Naive thymus-derived CD8-positive, alpha-beta T cell (primary cell): ENCODE measurements around the gene MDGA2. TPM values are rescaled to one million over a fixed set of nuclear protein-coding genes. Genes with fewer than 3 reads are reported as not detected.

Experiments
- ATAC-seq, 2 donors: fragments of 150-1000 bp; cut with Tn5 transposase in 1 of 2; sonication (Bioruptor Pico), chemical (Tn5 transposase) in 1 of 2; 1 replicate in 1 of 2; 2 replicates in 1 of 2; pipeline ENCODE4 v1.10.0; 2021; ENCODE audit warnings: mild to moderate bottlenecking in 2 of 2, moderate library complexity in 2 of 2
- POLR2A ChIA-PET: fragments of 350-600 bp; sonication (Branson Sonifier 250); formaldehyde crosslinking; loops from one replicate; lab custom pipeline; 2021; ENCODE audit warnings: antibody characterized with exemption; lab: Charles Lee
- DNase-seq, 10 donors: peaks; one replicate each; pipeline versions ENCODE4 v3.0.0 to v3.0.0-alpha.2; 2020 to 2022
- H3K27ac Mint-ChIP-seq, 10 donors: one replicate each; pipeline ENCODE4 v1.8.0; 2020 to 2022; ENCODE audit warnings: mild to moderate bottlenecking in 10 of 10, mixed read lengths in 10 of 10, moderate library complexity in 4 of 10, inconsistent platforms in 1 of 10
- H3K27me3 Mint-ChIP-seq, 5 donors: one replicate each; pipeline ENCODE4 v1.8.0; 2021 to 2022; ENCODE audit warnings: mixed read lengths in 5 of 5
- H3K36me3 Mint-ChIP-seq, 3 donors: one replicate each; pipeline ENCODE4 v1.8.0; 2020 to 2022; ENCODE audit warnings: mixed read lengths in 3 of 3, mild to moderate bottlenecking in 2 of 3, inconsistent platforms in 1 of 3
- H3K4me1 Mint-ChIP-seq, 4 donors: one replicate each; pipeline ENCODE4 v1.8.0; 2021 to 2022; ENCODE audit warnings: mixed read lengths in 4 of 4
- H3K4me3 Mint-ChIP-seq, 10 donors: one replicate each; pipeline ENCODE4 v1.8.0; 2020 to 2022; ENCODE audit warnings: mild to moderate bottlenecking in 10 of 10, mixed read lengths in 10 of 10, moderate library complexity in 6 of 10, inconsistent platforms in 1 of 10
- H3K9me3 Mint-ChIP-seq, 9 donors: one replicate each; pipeline ENCODE4 v1.8.0; 2020 to 2022; ENCODE audit warnings: mixed read lengths in 9 of 9, mild to moderate bottlenecking in 3 of 9, inconsistent platforms in 1 of 9, moderate library complexity in 1 of 9
- polyA plus RNA-seq, 3 donors: library from polyadenylated mRNA; unstranded; fragments of 300-500 nt; fragmentation: Illumina TruSeq; gene quantifications; one replicate each; pipeline ENCODE4 v1.2.3, GENCODE V29; 2021
- total RNA-seq, 8 experiments: library from RNA in 2 of 8; stranded (reverse) in 2 of 8; gene quantifications; one replicate each; pipeline ENCODE4 v1.2.3 and lab custom pipeline; 2021 to 2026

MDGA2 gene
- total and polyA plus RNA-seq, 5 experiments from 2014 or later, result not detected

DNA sequence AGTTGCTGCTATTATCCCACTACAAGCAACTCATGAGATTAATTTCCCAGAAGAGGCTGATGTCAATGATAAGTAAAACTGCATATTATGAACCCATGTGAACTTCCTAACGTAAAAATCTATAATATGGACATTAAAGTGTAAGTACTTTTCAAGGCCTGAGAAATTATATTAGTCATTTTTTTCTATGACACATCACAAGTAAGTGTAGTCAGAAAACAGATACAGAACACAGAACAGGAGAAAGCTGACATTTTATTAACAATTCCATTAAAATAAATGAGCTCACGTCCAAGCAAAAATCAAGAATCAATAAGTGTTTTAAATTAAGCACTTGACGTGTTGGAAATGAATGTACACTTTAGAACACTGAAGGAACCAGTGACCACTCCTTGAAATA, 155.0 kb downstream of the MDGA2 start:
- H3K27ac Mint-ChIP-seq, result no peak overlapping the region
- ATAC-seq, result no peak
- H3K4me3 Mint-ChIP-seq, result no peak overlapping the region

DNA sequence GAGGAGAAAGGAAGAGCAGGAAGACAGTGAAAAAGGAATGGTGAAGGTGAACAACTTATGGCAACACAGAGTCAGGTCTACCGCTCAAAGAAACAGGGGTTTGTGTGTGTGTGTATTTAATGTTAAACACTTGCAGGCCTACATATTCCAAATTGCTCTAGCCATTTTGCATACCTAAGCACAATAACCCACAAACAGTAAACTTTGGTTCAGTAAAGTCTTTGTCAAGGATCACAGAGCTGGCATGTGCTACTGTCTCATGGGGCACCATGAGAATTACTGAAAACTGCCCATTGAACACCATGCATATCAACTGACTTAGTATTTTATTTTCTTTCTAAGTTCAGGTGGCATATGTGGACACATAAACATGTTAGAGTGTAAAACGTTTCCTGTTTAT, 163.6 kb downstream of the MDGA2 start:
- no peaks in the 10 kb centered on the region for H3K36me3 Mint-ChIP-seq

More for the DNA sequence above, 155.0 kb downstream of the MDGA2 start:
- no peaks in the 10 kb centered on the region for H3K4me1 Mint-ChIP-seq
- H3K36me3 Mint-ChIP-seq, result no peaks in the 10 kb centered on the region
- peaks cover 0 to 6% (median 1%) of the 10 kb centered on the region in 9 donors for H3K9me3 Mint-ChIP-seq
- POLR2A ChIA-PET, result no interaction called here
- H3K27me3 Mint-ChIP-seq, result no peaks in the 10 kb centered on the region
- DNase-seq, result no peak

DNA sequence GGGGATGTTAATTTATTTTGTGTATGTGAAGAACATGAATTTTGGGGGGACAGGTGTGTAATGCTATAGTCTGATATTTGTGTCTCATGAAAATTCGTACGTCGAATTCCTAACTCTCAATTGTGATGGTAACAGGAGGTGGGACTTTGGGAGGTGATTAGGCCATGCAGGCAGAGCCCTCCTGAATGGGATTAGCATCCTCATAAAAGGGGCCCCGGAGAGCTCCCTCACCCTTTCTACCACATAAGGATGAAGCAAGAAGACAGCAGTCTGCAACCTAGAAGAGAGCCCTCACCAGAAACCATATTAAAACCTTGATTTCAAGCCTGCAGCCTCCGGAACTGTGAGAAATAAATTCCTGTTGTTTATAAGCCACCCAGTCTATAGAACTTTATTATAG, 165.4 kb downstream of the MDGA2 start:
- H3K27me3 Mint-ChIP-seq, result no peaks in the 10 kb centered on the region
- no peak overlapping the region for H3K27ac Mint-ChIP-seq
- H3K9me3 Mint-ChIP-seq, result peaks cover 3 to 34% (median 9%) of the 10 kb centered on the region in 9 donors
- no peaks in the 10 kb centered on the region for H3K4me1 Mint-ChIP-seq
- no peak overlapping the region for H3K4me3 Mint-ChIP-seq
- ATAC-seq, result no peak
- H3K36me3 Mint-ChIP-seq, result no peaks in the 10 kb centered on the region
- POLR2A ChIA-PET, result no interaction called here
- DNase-seq, result no peak

More for the DNA sequence above, 163.6 kb downstream of the MDGA2 start:
- peaks cover 3 to 34% (median 9%) of the 10 kb centered on the region in 9 donors for H3K9me3 Mint-ChIP-seq
- ATAC-seq, result no peak
- no peak overlapping the region for H3K4me3 Mint-ChIP-seq
- no peak for DNase-seq
- H3K27me3 Mint-ChIP-seq, result no peaks in the 10 kb centered on the region
- no peak overlapping the region for H3K27ac Mint-ChIP-seq
- POLR2A ChIA-PET, result no interaction called here
- H3K4me1 Mint-ChIP-seq, result no peaks in the 10 kb centered on the region

DNA sequence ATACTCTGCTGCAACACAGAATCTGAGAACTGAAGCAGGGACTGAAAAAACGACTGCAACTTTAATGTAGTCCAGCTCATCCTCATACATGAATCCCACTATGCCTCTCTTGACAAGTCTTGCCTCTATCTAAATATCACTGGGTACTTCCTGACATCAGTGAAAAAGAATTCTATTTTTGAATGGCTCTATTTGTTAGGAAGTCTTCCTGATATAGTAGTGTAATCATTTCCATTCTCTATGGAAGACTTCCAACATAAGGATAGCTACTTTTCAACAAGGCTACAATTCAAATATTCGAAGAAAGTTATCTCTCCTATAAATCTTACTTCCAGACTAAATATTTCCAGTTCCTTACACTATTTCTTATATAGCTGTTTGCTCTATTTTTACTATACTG, 167.5 kb downstream of the MDGA2 start:
- ATAC-seq, result no peak
- POLR2A ChIA-PET, result no interaction called here
- Mint-ChIP-seq H3K27ac (no peak overlapping the region), H3K4me1 (no peaks in the 10 kb centered on the region), H3K9me3 (peaks cover 3 to 49% (median 8%) of the 10 kb centered on the region in 9 donors), H3K27me3 (no peaks in the 10 kb centered on the region), H3K36me3 (no peaks in the 10 kb centered on the region), H3K4me3 (no peak overlapping the region)
- DNase-seq, result no peak

DNA sequence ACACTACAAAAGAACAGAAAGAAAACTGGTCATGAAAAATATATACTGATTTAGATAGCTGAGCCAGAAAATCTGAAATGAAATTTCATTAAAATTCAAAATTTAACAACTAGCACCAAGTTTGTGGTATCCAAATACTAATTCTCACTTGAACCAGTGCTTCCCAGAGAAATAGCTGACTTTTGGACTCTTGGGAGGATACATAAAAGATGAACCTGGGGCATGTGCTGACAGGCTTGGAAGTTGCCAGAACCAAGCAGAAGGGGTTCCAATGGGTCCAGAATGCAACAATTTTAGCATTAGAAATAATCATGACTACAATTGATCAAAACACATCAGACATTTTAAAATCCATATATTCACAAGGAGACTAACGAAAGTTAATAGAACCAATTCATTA, 175.0 kb downstream of the MDGA2 start:
- Mint-ChIP-seq H3K27ac (no peak overlapping the region), H3K9me3 (peaks cover 0 to 24% (median 2%) of the 10 kb centered on the region in 9 donors), H3K4me3 (no peak overlapping the region), H3K27me3 (no peaks in the 10 kb centered on the region), H3K36me3 (no peaks in the 10 kb centered on the region), H3K4me1 (no peaks in the 10 kb centered on the region)
- DNase-seq (no peak), ATAC-seq (no peak)
- POLR2A ChIA-PET, result no interaction called here

DNA sequence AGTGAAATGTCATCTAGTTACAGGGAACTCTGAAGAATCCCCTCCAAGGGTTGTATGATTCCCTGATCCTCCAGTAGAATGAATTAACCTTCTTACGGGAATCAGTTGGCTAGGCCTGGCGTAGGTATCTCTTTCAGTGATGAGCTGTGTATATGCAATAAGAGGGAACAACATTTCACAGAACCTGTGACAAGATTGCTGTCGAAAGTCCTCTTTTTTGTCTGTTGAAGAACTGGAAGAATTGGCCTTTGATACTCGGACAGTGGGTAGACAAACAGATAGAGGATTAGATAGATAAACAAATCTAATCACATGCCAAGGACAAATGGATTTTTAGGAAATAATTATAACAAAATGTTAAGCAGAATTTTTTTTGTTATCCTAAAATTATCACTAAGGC, 184.6 kb downstream of the MDGA2 start:
- POLR2A ChIA-PET, result no interaction called here
- H3K9me3 Mint-ChIP-seq, result peaks cover 0 to 16% (median 4%) of the 10 kb centered on the region in 9 donors
- no peak overlapping the region for H3K4me3 Mint-ChIP-seq
- DNase-seq, result no peak
- no peaks in the 10 kb centered on the region for H3K27me3 Mint-ChIP-seq
- H3K4me1 Mint-ChIP-seq, result no peaks in the 10 kb centered on the region
- H3K27ac Mint-ChIP-seq, result no peak overlapping the region
- no peaks in the 10 kb centered on the region for H3K36me3 Mint-ChIP-seq
- no peak for ATAC-seq

DNA sequence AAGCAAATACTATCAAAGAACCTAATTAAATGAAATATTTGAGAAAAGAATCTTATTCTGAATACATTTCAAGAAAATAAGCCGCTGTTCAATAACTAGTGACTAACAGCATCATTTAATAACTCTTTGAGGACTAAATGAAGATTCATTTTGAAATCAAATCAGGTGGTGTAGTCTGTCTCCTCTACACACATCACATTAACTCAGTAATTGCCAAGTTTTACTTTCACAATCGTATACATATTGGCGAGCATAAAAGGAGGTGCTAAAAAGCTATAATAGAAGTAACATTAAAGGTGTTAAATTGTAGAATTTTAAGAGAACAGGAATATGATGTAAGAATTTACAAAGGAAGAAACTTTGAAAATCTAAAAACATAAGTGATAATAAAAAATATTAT, 185.1 kb downstream of the MDGA2 start:
- POLR2A ChIA-PET, result no interaction called here
- Mint-ChIP-seq H3K4me1 (no peaks in the 10 kb centered on the region), H3K9me3 (peaks cover 0 to 13% (median 3%) of the 10 kb centered on the region in 9 donors), H3K4me3 (no peak overlapping the region), H3K27me3 (no peaks in the 10 kb centered on the region), H3K36me3 (no peaks in the 10 kb centered on the region), H3K27ac (no peak overlapping the region)
- ATAC-seq (no peak), DNase-seq (no peak)

DNA sequence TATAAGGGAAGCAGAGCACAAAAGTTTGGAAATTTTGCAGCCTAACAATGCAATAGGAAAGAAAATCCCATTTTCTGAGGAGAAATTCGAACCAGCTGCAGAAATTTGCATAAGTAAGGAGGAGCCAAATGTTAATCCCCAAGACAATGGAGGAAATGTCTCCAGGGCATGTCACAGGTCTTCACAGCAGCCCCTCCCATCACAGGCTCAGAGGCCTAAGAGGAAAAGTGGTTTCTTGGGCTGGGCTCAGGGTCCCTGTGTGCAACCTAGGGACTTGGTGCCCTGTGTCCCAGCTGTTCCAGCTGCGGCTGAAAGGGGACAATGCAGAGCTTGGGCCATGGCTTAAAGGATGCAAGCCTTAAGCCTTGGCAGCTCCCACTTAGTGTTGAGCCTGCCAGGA, 190.0 kb downstream of the MDGA2 start:
- Mint-ChIP-seq H3K27ac (no peak overlapping the region), H3K27me3 (no peaks in the 10 kb centered on the region), H3K4me1 (no peaks in the 10 kb centered on the region), H3K36me3 (no peaks in the 10 kb centered on the region), H3K9me3 (peaks cover 0 to 25% (median 6%) of the 10 kb centered on the region in 9 donors), H3K4me3 (no peak overlapping the region)
- ATAC-seq (no peak), DNase-seq (no peak)
- POLR2A ChIA-PET, result no interaction called here

DNA sequence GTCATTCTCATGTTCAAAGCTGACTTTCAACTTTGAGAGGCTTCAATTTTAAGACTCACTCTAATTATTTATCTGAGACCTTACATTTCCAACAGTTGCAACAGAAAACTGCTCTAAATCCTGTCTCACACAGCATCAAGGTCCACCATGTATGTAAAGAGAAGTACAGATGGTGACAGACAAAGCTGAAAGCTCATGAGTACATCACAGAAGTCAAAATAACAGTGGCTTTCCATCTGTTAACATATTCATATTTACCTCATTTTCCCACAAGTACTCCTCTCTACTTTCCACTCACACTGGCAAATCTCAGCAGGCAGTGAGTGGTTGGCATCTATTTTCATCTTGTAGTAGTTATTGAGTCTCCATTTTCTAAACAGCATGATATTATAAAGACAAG, 192.0 kb downstream of the MDGA2 start:
- no peak overlapping the region for H3K27ac Mint-ChIP-seq
- POLR2A ChIA-PET, result no interaction called here
- no peaks in the 10 kb centered on the region for H3K27me3 Mint-ChIP-seq

DNA sequence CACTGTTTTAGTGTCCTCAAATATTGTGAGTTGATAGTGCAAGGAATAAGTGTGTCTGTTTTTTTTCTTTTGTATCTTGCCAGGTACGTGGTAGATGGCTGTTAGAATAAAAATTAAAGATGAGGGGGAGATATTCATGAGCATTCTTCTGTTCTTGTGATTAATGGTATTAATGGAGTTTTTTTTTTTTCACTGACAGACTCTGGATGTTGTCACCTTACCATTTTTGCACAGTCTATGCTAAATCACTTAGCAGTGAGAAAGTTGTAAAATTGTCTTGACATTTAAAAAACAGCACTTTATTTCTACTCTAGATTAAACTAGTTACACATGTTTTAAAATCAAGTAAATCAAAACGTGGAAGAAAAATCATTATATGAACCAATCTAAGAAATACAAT, 204.3 kb downstream of the MDGA2 start:
- Mint-ChIP-seq H3K27ac (no peak overlapping the region), H3K9me3 (peaks cover 0 to 14% (median 5%) of the 10 kb centered on the region in 9 donors), H3K36me3 (no peaks in the 10 kb centered on the region), H3K27me3 (no peaks in the 10 kb centered on the region), H3K4me1 (no peaks in the 10 kb centered on the region), H3K4me3 (no peak overlapping the region)
- DNase-seq (no peak), ATAC-seq (no peak)
- POLR2A ChIA-PET, result no interaction called here

More for the DNA sequence above, 192.0 kb downstream of the MDGA2 start:
- no peak for ATAC-seq
- peaks cover 0 to 22% (median 5%) of the 10 kb centered on the region in 9 donors for H3K9me3 Mint-ChIP-seq
- H3K4me3 Mint-ChIP-seq, result no peak overlapping the region
- H3K36me3 Mint-ChIP-seq, result no peaks in the 10 kb centered on the region
- no peak for DNase-seq
- H3K4me1 Mint-ChIP-seq, result no peaks in the 10 kb centered on the region

DNA sequence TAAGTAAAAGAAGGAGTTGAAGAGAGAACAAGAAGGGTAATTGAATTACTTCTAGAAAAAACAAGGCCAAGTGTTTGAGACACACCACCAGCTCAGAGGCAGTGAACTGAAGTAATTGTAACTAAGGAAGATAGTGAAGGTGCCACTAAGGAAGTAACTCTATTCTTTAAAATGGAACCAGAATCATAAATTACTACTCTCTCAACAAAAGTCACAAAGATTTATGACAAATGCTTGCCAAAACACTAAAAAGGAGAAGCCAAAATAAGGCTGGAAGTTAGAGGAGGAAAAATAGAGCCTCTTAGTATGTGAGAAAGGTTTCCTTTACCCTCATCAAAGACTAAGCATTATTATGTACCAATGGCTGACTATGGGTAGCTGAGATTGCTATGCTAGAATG, 208.5 kb downstream of the MDGA2 start:
- Mint-ChIP-seq H3K4me1 (no peaks in the 10 kb centered on the region), H3K27me3 (no peaks in the 10 kb centered on the region), H3K27ac (no peak overlapping the region), H3K36me3 (no peaks in the 10 kb centered on the region), H3K9me3 (peaks cover 0 to 13% (median 4%) of the 10 kb centered on the region in 9 donors), H3K4me3 (no peak overlapping the region)
- DNase-seq (no peak), ATAC-seq (no peak)
- POLR2A ChIA-PET, result no interaction called here

DNA sequence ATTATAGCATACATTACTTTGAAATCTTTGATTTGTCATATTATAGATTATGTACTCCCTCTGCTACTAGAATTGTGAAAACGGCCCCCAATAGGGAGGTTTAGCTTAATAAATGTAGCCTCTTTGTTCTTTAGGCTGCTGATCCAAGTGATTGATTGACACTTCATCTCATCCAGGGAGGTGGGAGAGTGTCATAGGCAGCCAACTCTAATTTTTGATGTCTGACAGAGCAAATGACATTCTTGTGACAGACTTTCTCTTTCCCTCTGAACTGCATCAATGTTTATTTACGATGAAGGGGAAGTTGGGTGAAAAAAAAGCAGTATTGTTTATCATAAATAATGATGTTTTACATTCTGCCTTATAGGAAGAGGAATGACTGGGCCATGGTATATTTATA, 221.4 kb downstream of the MDGA2 start:
- Mint-ChIP-seq H3K9me3 (peaks cover 0 to 31% (median 2%) of the 10 kb centered on the region in 9 donors), H3K4me3 (no peak overlapping the region), H3K27me3 (no peaks in the 10 kb centered on the region), H3K27ac (no peak overlapping the region), H3K4me1 (no peaks in the 10 kb centered on the region), H3K36me3 (no peaks in the 10 kb centered on the region)
- DNase-seq, result no peak
- POLR2A ChIA-PET, result no interaction called here
- ATAC-seq, result no peak

DNA sequence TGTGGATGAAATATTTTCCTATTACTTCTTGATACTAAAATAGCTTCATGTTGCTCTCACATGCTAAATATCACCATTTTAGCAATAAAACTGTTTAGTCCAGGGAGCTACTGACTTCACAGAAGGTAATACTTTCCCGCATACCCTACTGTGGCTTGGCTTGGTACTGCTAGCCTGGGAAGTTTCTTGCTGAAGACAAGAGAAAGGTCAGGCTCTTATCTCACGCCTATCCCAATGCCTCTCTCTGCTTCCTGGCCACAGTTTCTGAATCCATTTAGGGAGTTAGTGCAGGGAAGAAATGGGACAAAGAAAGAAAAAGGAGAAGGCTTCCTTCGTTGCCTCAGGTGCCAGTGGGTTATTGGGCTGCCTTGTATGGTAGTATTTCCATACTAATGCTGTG, 228.3 kb downstream of the MDGA2 start:
- no peaks in the 10 kb centered on the region for H3K4me1 Mint-ChIP-seq
- H3K9me3 Mint-ChIP-seq, result peaks cover 0 to 16% (median 5%) of the 10 kb centered on the region in 9 donors
- no peaks in the 10 kb centered on the region for H3K27me3 Mint-ChIP-seq
- no peaks in the 10 kb centered on the region for H3K36me3 Mint-ChIP-seq
- ATAC-seq (no peak), DNase-seq (no peak)
- H3K4me3 Mint-ChIP-seq, result no peak overlapping the region
- POLR2A ChIA-PET, result no interaction called here
- H3K27ac Mint-ChIP-seq, result no peak overlapping the region

DNA sequence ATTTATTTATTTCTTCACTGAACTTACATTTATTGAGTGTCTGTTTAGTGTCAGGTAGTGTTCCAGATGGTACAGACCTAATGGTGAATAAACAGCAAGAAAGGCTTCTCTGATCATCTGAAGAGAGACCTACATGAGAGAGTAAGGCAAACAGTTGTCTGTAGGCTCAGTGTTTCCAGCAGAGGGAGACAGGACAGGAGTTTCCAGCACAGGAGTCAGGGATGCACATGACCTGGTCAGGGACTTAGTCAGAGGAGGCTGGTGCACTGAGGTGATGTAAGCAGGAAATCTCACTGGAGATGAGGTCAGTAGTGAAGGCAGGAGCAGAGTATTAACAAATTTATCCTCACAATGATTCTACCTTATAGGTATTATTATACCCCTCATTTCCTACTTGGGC, 233.2 kb downstream of the MDGA2 start:
- no peak overlapping the region for H3K4me3 Mint-ChIP-seq
- POLR2A ChIA-PET, result no interaction called here
- H3K4me1 Mint-ChIP-seq, result no peaks in the 10 kb centered on the region
- ATAC-seq, result no peak
- H3K36me3 Mint-ChIP-seq, result no peaks in the 10 kb centered on the region
- no peak for DNase-seq
- no peak overlapping the region for H3K27ac Mint-ChIP-seq
- peaks cover 0 to 25% (median 3%) of the 10 kb centered on the region in 9 donors for H3K9me3 Mint-ChIP-seq
- peaks cover 0 to 3% (median 0%) of the 10 kb centered on the region in 5 donors for H3K27me3 Mint-ChIP-seq
